D721Med (cell line): ENCODE measurements around the gene POLG.

Experiments used
- DNase-seq: peaks from one replicate; pipeline ENCODE4 v3.0.0; 2011; ENCODE audit warnings: low spot score; ENCODE audit not compliant: insufficient read length
- FAIRE-seq: peaks from 2 replicates; lab custom pipeline; 2011; peaks lifted over from hg19 to GRCh38; lab: Jason Lieb, UNC
- TF ChIP-seq, protein P1 (sequence below): IDR thresholded peaks from 2 replicates; pipeline ENCODE4 v1.5.1; 2012; ENCODE audit warnings: mild to moderate bottlenecking, control low read depth; ENCODE audit not compliant: insufficient read depth; ENCODE audit errors: missing control alignments

POLG gene

DNA sequence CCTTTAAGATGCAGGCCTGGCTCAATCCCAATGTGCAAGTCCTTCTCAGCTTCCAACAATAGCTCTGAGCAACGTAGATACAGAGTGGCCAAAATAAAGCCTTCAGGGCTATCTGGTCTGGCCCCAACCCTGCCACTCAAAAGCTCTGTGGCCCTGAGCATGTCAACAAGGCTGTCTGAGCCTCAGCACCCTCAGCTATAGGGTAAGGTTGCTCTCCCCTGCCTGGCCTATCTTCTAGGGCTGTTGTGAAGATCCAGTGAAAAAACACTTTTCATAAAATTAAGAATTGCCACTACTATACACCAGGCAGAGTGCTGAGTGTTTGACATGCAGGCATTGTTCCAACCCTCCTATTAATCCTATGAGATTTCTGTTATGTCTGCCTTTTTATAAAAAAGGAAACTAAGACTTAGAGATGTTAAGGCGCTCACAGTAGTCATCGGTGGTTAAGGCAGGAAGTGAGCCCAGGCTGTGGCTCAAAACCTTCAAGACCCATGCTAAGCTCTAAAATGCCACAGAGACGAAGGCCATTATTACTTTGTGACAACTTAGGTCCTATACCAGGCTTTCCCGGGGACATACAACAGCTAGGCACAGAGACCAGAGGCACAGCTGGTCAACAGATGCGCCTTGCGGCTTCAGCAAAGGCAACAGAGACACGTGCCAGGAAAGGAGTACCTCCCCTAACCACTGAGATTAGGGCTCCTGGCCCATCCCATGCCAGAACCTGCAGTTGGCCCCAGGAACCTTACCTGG is 5.1 kb downstream of the POLG start:
- TF ChIP-seq, protein P1, sequence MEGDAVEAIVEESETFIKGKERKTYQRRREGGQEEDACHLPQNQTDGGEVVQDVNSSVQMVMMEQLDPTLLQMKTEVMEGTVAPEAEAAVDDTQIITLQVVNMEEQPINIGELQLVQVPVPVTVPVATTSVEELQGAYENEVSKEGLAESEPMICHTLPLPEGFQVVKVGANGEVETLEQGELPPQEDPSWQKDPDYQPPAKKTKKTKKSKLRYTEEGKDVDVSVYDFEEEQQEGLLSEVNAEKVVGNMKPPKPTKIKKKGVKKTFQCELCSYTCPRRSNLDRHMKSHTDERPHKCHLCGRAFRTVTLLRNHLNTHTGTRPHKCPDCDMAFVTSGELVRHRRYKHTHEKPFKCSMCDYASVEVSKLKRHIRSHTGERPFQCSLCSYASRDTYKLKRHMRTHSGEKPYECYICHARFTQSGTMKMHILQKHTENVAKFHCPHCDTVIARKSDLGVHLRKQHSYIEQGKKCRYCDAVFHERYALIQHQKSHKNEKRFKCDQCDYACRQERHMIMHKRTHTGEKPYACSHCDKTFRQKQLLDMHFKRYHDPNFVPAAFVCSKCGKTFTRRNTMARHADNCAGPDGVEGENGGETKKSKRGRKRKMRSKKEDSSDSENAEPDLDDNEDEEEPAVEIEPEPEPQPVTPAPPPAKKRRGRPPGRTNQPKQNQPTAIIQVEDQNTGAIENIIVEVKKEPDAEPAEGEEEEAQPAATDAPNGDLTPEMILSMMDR, result no peak
- FAIRE-seq, result no peak
- no peak for DNase-seq

DNA sequence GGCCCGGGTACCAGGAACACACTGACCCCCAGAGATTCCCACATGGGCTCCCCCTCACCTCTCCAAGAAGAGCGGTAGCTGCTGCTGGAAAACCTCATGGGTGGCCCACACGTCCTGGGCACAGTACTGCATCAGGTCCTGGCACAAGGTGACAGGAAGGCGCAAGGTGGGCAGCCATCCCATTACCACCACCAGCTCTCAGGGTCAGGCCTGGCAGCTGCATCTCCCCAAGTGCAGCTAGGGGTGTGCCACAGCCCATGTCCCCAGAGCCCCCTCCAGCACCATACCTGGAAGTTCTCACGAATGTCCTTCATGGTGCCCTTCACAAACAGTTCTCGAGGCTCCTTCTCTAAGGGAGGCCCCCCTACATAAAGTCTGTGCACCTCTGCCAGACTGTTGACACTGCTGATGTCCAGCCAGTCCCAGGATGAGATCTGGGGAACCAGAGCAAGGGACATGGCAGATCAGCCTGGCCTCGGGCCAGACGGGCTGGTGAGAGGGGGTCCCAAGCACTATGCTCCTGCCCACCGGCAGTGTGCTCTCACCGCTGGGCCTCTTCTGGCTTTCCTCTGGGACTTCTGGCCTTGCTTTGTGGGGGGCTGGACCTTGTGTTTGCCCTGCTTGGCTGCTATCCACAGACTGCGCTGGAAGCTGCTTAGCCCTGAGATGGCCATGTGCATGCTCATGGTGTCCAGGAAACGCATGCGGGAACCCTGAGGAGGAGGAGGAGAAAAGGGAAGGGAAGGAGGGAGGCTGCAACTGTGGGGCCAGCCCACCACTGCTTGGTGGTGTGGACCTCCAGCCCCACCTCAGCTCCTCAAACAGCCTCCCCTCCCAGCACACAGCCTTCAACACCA is 6.0 kb downstream of the POLG start:
- TF ChIP-seq, protein P1, result no peak

DNA sequence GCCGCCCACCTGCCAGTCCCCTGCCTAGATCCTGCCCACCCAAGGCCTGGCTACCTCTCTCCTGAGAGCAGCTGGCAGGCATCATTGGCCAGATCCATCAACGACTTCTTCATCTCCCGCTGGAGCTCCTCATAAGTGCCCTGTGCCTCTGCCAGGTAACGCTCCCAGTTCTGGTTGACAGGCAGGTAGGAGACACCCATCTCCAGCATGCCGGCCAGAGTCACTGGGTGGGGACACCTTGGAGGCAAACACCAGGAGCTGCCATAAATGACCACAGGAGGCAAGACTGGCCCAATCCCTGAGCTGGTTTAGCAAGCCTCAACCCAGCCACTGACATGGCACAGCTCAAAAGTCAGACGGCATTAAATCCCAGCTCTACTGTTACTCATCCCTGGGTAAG is 7.5 kb downstream of the POLG start:
- TF ChIP-seq, protein P1, result no peak
- FAIRE-seq (no peak), DNase-seq (no peak)

More for the DNA sequence above, 6.0 kb downstream of the POLG start:
- DNase-seq, result no peak
- FAIRE-seq, result no peak

DNA sequence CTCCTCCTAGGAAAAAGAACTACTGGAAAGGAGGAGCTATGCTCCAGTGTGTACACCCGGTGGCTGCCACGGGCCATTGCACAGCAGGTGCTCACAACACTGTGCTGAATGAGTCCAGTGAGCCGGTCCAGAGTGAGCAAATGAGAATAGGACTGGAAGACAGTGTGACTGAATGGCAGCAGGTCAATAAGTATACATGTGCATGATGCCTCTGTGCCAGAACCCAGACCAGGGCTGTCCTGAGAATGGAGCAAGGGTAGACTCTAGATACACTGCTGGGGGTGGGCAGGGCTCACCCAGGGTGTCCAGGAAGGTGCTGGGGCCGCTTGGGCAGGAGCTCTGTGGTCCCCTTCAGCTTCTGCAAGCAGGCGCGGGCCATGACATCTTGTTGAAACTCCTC is 8.3 kb downstream of the POLG start:
- no peak for DNase-seq
- TF ChIP-seq, protein P1, result no peak
- no peak for FAIRE-seq

DNA sequence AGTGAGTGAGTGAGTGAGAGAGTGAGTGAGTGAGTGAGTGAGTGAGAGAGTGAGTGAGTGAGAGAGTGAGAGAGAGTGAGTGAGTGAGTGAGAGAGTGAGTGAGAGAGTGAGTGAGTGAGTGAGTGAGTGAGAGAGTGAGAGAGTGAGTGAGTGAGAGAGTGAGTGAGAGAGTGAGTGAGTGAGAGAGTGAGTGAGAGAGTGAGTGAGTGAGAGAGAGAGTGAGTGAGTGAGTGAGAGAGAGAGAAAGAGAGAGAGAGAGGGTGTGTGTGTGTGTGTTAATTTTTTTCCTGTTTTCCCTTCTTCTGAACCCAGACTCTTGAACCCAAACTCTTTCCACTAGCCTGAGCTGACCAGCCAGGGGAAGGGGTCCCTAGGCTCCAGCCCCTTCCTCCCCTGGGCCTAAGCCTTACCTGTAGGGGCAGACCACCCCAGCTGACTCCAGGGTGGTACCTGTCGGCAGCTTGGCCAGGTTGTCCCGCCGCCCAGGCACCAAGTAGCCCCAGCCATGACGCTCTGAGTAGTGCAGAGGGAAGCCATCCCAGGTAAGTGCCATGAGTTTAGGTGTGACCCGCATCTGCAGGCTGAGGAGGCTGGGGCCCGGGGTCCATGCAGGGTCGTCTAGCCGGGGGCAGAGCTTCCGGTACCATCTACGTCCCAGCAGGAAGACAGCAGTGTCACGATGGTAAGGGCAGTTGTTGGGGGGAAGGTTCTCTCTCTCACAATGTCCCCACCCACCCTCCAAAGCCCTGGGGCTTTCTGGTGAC is 9.4 kb downstream of the POLG start:
- TF ChIP-seq, protein P1, result no peak
- FAIRE-seq, result no peak
- DNase-seq, result no peak

DNA sequence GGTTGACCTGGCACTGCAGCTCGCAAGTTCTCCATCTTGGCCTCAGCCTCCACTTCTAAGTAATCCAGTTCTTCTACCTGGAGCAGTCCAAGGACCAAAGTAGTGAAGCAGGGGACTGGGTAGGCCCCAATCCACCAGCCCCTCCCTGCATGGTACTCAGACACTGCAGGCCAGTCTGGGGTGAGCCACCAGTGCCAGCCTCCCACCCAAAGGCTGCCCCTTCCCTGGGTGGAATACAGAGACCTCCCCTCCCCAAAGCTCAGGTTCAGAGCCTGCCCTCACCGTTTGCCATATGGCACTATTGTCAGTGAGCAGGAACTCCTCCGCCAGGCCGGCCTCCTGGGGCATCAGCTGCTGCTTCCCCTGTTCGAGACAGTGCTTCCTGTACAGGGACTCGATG is 10.8 kb downstream of the POLG start:
- DNase-seq (no peak), FAIRE-seq (no peak)
- TF ChIP-seq, protein P1, result no peak
